Stimulated activated naive B cell treated with anti-CD40 and anti-IgM and Interleukin-4, amounts not matched to agents 10 μg/mL and 1 μg/mL and 100 μg/mL, for 72 hours (primary cell): ENCODE measurements around the gene MLX.
"Not testable (repeated sequence)": the region's sequence is repeated elsewhere in the genome, so short reads cannot be mapped to it uniquely, and the experiment has no call there.

Experiments used
- ATAC-seq, 2 donors: fragments of 150-1000 bp; cut with Tn5 transposase; replicated peaks; 2 replicates each; pipeline ENCODE4 v1.10.0; 2021; ENCODE audit warnings: moderate library complexity in 1 of 2
- DNase-seq: peaks from one replicate; pipeline ENCODE4 v3.0.0; 2021
- H3K27ac Mint-ChIP-seq: one replicate; pipeline ENCODE4 v1.8.0; 2022; ENCODE audit warnings: mild to moderate bottlenecking, mixed read lengths
- H3K27me3 Mint-ChIP-seq, 2 donors: one replicate each; pipeline ENCODE4 v1.8.0; 2022; ENCODE audit warnings: mixed read lengths in 2 of 2
- H3K36me3 Mint-ChIP-seq, 2 donors: one replicate each; pipeline ENCODE4 v1.8.0; 2022; ENCODE audit warnings: mixed read lengths in 2 of 2, mild to moderate bottlenecking in 1 of 2
- H3K4me1 Mint-ChIP-seq, 2 donors: one replicate each; pipeline ENCODE4 v1.8.0; 2022; ENCODE audit warnings: mixed read lengths in 2 of 2, mild to moderate bottlenecking in 1 of 2
- H3K4me3 Mint-ChIP-seq, 2 donors: one replicate each; pipeline ENCODE4 v1.8.0; 2022; ENCODE audit warnings: mild to moderate bottlenecking in 2 of 2, mixed read lengths in 2 of 2, moderate library complexity in 1 of 2
- H3K9me3 Mint-ChIP-seq, 2 donors: one replicate each; pipeline ENCODE4 v1.8.0; 2022; ENCODE audit warnings: mixed read lengths in 2 of 2, mild to moderate bottlenecking in 1 of 2

Gene MLX

GRCh38 chr17:42555961-42556617 is 10.8 kb upstream of the MLX start:
- H3K9me3 Mint-ChIP-seq, H3K27me3 Mint-ChIP-seq, ATAC-seq, H3K27ac Mint-ChIP-seq, DNase-seq: not testable (repeated sequence)
- peak overlapping the region in 1 of 2 donors; percentile 93 for H3K4me3 Mint-ChIP-seq
- H3K36me3 Mint-ChIP-seq: peaks cover 4 to 21% of the 10 kb centered on the region in 2 donors
- H3K4me1 Mint-ChIP-seq: peaks cover 23 to 32% of the 10 kb centered on the region in 2 donors

GRCh38 chr17:42559075-42559474 is 7.8 kb upstream of the MLX start:
- no peaks in the 10 kb centered on the region for H3K27me3 Mint-ChIP-seq
- no peak for ATAC-seq
- peaks cover 18 to 26% of the 10 kb centered on the region in 2 donors for H3K36me3 Mint-ChIP-seq
- no peak for DNase-seq
- H3K27ac Mint-ChIP-seq: no peak overlapping the region
- H3K9me3 Mint-ChIP-seq: peaks cover 0 to 1% of the 10 kb centered on the region in 2 donors
- H3K4me3 Mint-ChIP-seq: no peak overlapping the region
- H3K4me1 Mint-ChIP-seq: peaks cover 28 to 43% of the 10 kb centered on the region in 2 donors

GRCh38 chr17:42560246-42560645 is 6.7 kb upstream of the MLX start:
- peaks cover 22 to 32% of the 10 kb centered on the region in 2 donors for H3K36me3 Mint-ChIP-seq

GRCh38 chr17:42561897-42562387 is 5.0 kb upstream of the MLX start, which contains the start of gene COASY:
Gene COASY (plus strand): TSS chr17:42562148. CDS start chr17:42562623, 475 bp downstream.
- peak within 1 kb of the TSS; percentile 95 for H3K27ac Mint-ChIP-seq
- H3K4me3 Mint-ChIP-seq: peak within 1 kb of the TSS; percentile 92 to 99
- H3K36me3 Mint-ChIP-seq: peaks cover 27 to 37% of the 10 kb centered on the region in 2 donors
- H3K9me3 Mint-ChIP-seq: peaks cover 0 to 1% of the 10 kb centered on the region in 2 donors
- peaks cover 29 to 50% of the 10 kb centered on the region in 2 donors for H3K4me1 Mint-ChIP-seq
- DNase-seq: peak; percentile 91
- H3K27me3 Mint-ChIP-seq: no peaks in the 10 kb centered on the region
- peak; percentile 78 to 81 for ATAC-seq

More at GRCh38 chr17:42560246-42560645, 6.7 kb upstream of the MLX start:
- H3K27me3 Mint-ChIP-seq: no peaks in the 10 kb centered on the region
- ATAC-seq: no peak
- no peak overlapping the region for H3K27ac Mint-ChIP-seq
- DNase-seq: no peak
- H3K4me1 Mint-ChIP-seq: peaks cover 32 to 40% of the 10 kb centered on the region in 2 donors
- peak overlapping the region in 1 of 2 donors; percentile 56 for H3K4me3 Mint-ChIP-seq
- peaks cover 0 to 1% of the 10 kb centered on the region in 2 donors for H3K9me3 Mint-ChIP-seq

- H3K27me3 Mint-ChIP-seq: no peaks in the 10 kb centered on the region
- H3K4me1 Mint-ChIP-seq: peaks cover 29 to 51% of the 10 kb centered on the region in 2 donors
- H3K36me3 Mint-ChIP-seq: peaks cover 29 to 36% of the 10 kb centered on the region in 2 donors
- peak overlapping the region; percentile 95 for H3K27ac Mint-ChIP-seq
- peak overlapping the region; percentile 92 to 99 for H3K4me3 Mint-ChIP-seq
- DNase-seq (no peak), ATAC-seq (peak; percentile 6 to 17)
- peaks cover 0 to 1% of the 10 kb centered on the region in 2 donors for H3K9me3 Mint-ChIP-seq
Measured at GRCh38 chr17:42562388-42563142, 4.3 kb upstream of the MLX start.

- Mint-ChIP-seq H3K4me3 (peak overlapping the region; percentile 92 to 99), H3K27me3 (no peaks in the 10 kb centered on the region), H3K9me3 (peaks cover 0 to 1% of the 10 kb centered on the region in 2 donors), H3K4me1 (peaks cover 32 to 57% of the 10 kb centered on the region in 2 donors), H3K27ac (peak overlapping the region; percentile 95), H3K36me3 (peaks cover 33 to 40% of the 10 kb centered on the region in 2 donors)
- ATAC-seq (no peak), DNase-seq (no peak)
Measured at GRCh38 chr17:42563143-42563509, 3.8 kb upstream of the MLX start.

GRCh38 chr17:42563543-42563942 is 3.4 kb upstream of the MLX start:
- no peak for DNase-seq
- H3K27ac Mint-ChIP-seq: peak overlapping the region; percentile 95
- H3K4me1 Mint-ChIP-seq: peaks cover 32 to 59% of the 10 kb centered on the region in 2 donors
- H3K9me3 Mint-ChIP-seq: peaks cover 0 to 1% of the 10 kb centered on the region in 2 donors
- H3K36me3 Mint-ChIP-seq: peaks cover 33 to 41% of the 10 kb centered on the region in 2 donors
- H3K4me3 Mint-ChIP-seq: peak overlapping the region; percentile 92 to 99
- ATAC-seq: no peak
- H3K27me3 Mint-ChIP-seq: no peaks in the 10 kb centered on the region

- Mint-ChIP-seq H3K36me3 (peaks cover 37 to 45% of the 10 kb centered on the region in 2 donors), H3K27me3 (no peaks in the 10 kb centered on the region), H3K27ac (peak overlapping the region; percentile 86), H3K9me3 (peaks cover 0 to 1% of the 10 kb centered on the region in 2 donors), H3K4me3 (peak overlapping the region; percentile 92 to 99), H3K4me1 (peaks cover 35 to 63% of the 10 kb centered on the region in 2 donors)
- no peak for DNase-seq
- ATAC-seq: no peak
Measured at GRCh38 chr17:42563950-42564349, 3.0 kb upstream of the MLX start.

GRCh38 chr17:42564815-42565522 is 1.9 kb upstream of the MLX start:
- peaks cover 35 to 69% of the 10 kb centered on the region in 2 donors for H3K4me1 Mint-ChIP-seq
- H3K4me3 Mint-ChIP-seq: no peak overlapping the region
- DNase-seq (no peak), ATAC-seq (no peak)
- no peaks in the 10 kb centered on the region for H3K27me3 Mint-ChIP-seq
- H3K36me3 Mint-ChIP-seq: peaks cover 38 to 52% of the 10 kb centered on the region in 2 donors
- peaks cover 0 to 1% of the 10 kb centered on the region in 2 donors for H3K9me3 Mint-ChIP-seq
- H3K27ac Mint-ChIP-seq: peak overlapping the region; percentile 51

GRCh38 chr17:42565523-42566214 is 1.2 kb upstream of the MLX start:
- H3K27me3 Mint-ChIP-seq: no peaks in the 10 kb centered on the region
- DNase-seq (no peak), ATAC-seq (no peak)
- H3K27ac Mint-ChIP-seq: peak overlapping the region; percentile 98
- H3K4me1 Mint-ChIP-seq: peaks cover 35 to 69% of the 10 kb centered on the region in 2 donors
- H3K9me3 Mint-ChIP-seq: peaks cover 0 to 1% of the 10 kb centered on the region in 2 donors
- H3K36me3 Mint-ChIP-seq: peaks cover 38 to 55% of the 10 kb centered on the region in 2 donors
- H3K4me3 Mint-ChIP-seq: peak overlapping the region; percentile 97 to 98

GRCh38 chr17:42566215-42566882 is 551 bp upstream of the MLX start:
- ATAC-seq: no peak
- Mint-ChIP-seq H3K27me3 (no peaks in the 10 kb centered on the region), H3K4me1 (peaks cover 35 to 73% of the 10 kb centered on the region in 2 donors), H3K9me3 (peaks cover 0 to 1% of the 10 kb centered on the region in 2 donors), H3K27ac (peak overlapping the region; percentile 98), H3K36me3 (peaks cover 44 to 60% of the 10 kb centered on the region in 2 donors), H3K4me3 (peak overlapping the region; percentile 97 to 98)
- DNase-seq: no peak

- Mint-ChIP-seq H3K4me1 (peaks cover 31 to 54% of the 10 kb centered on the region in 2 donors), H3K27me3 (no peaks in the 10 kb centered on the region), H3K36me3 (peaks cover 44 to 62% of the 10 kb centered on the region in 2 donors), H3K4me3 (peak overlapping the region; percentile 97 to 98), H3K9me3 (no peaks in the 10 kb centered on the region), H3K27ac (peak overlapping the region; percentile 81)
- DNase-seq (no peak), ATAC-seq (no peak)
Measured at GRCh38 chr17:42568341-42569111, 1.6 kb downstream of the MLX start.
